Kidney (tissue), 14 donors: Measurements from ENCODE around the gene HSD11B2. TPM values are rescaled to one million over a fixed set of nuclear protein-coding genes. Genes with fewer than 3 reads are reported as not detected.

Experiments used
- DNase-seq, 5 donors: peaks; one replicate each; pipeline ENCODE4 v3.0.0-alpha.2; 2013 to 2020
- FAIRE-seq: peaks from 2 replicates; lab custom pipeline; 2012; peaks lifted over from hg19 to GRCh38; lab: Jason Lieb, UNC
- H3K27ac ChIP-seq, 2 donors: one replicate each; pipeline ENCODE4 v1.7.0; 2013; ENCODE audit warnings: low read depth in 2 of 2, low read length in 2 of 2, inconsistent platforms in 1 of 2
- H3K27me3 ChIP-seq: one replicate; pipeline ENCODE4 v1.7.1; 2013; ENCODE audit warnings: low read length, inconsistent platforms; ENCODE audit not compliant: control insufficient read depth, insufficient read depth
- H3K36me3 ChIP-seq, 3 donors: one replicate each; pipeline versions ENCODE4 v1.7.0 to v1.7.1; 2013; ENCODE audit warnings: low read length in 3 of 3, control low read depth in 1 of 3, inconsistent platforms in 1 of 3; ENCODE audit not compliant: insufficient read depth in 3 of 3, control insufficient read depth in 2 of 3
- H3K4me1 ChIP-seq, 3 donors: one replicate each; pipeline versions ENCODE4 v1.7.0 to v1.7.1; 2013; ENCODE audit warnings: low read length in 3 of 3, inconsistent platforms in 1 of 3, low read depth in 1 of 3; ENCODE audit not compliant: control insufficient read depth in 2 of 3, insufficient read depth in 2 of 3
- H3K4me3 ChIP-seq, 3 donors: one replicate each; pipeline versions ENCODE4 v1.7.0 to v1.8.1; 2013; ENCODE audit warnings: low read length in 3 of 3, control low read depth in 1 of 3, inconsistent platforms in 1 of 3
- H3K9ac ChIP-seq, 3 donors: one replicate each; pipeline versions ENCODE4 v1.7.0 to v1.7.1; 2013; ENCODE audit warnings: low read length in 3 of 3, control low read depth in 1 of 3, inconsistent platforms in 1 of 3
- H3K9me3 ChIP-seq, 3 donors: one replicate each; pipeline versions ENCODE4 v1.7.0 to v1.7.1; 2013; ENCODE audit warnings: low read length in 3 of 3, control low read depth in 1 of 3, inconsistent platforms in 1 of 3; ENCODE audit not compliant: control insufficient read depth in 2 of 3, insufficient read depth in 1 of 3
- intact Hi-C: fragments of 100-400 bp; cut with DNase I; formaldehyde crosslinking; loops from one replicate; pipeline ENCODE4 v1.11.1; 2022
- polyA plus RNA-seq: library from polyadenylated mRNA; stranded (reverse); fragments of 350-450 nt; fragmentation: Illumina TruSeq; extraction: RNeasy Lipid Tissue Mini Kit (QIAGEN cat#74804); gene quantifications from one replicate; pipeline ENCODE4 v1.2.3, GENCODE V29; 2014; ENCODE audit warnings: low read depth, low replicate concordance; ENCODE audit not compliant: insufficient read depth
- total RNA-seq: library from RNA; stranded (reverse); fragmentation: NEBNext Ultra II Directional; extraction: Animal tissue kit (Norgen Biotek cat#: 25700); gene quantifications from one replicate; pipeline ENCODE4 v1.2.1, GENCODE V29; 2021
- TF ChIP-seq, protein P1 (sequence below): IDR thresholded peaks from 3 replicates; pipeline ENCODE4 v1.5.1; 2012; ENCODE audit warnings: mild to moderate bottlenecking, moderate library complexity, borderline replicate concordance; ENCODE audit not compliant: insufficient read depth; ENCODE audit errors: extremely low read depth
- donor health status: control.
- donor health status: control.
- donor health status: control.
- donor health status: control.
- donor health status: control.
- donor health status: DM: yes; HTN: yes; CAD: no.
- donor health status: Normal renal cell carcinoma (clear cell type).

The HSD11B2 gene
- total and polyA plus RNA-seq, 2 donors from 2014 or later, result 139 to 1,022 TPM

DNA sequence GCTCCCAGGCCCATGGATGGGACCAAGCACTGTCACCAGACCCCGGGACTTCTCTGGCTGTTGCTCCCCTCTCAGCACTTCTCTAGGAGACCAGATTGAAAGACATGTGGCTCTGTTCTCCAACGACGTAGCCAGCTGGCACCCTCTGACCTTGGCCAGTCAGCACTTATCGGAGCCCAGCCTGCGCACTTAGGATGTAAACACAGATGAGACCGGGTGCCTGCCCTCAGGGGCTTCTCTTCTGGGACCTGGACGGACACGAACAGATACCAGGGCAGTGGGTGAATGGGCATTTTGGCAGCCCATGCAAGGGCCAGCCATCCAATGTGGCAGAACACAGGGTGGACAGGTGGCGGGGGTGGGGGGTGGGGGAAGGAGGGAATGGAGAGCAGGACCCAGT is 21.3 kb upstream of the HSD11B2 start:
- Histone ChIP-seq H3K36me3 (no peaks in the 10 kb centered on the region), H3K9me3 (no peaks in the 10 kb centered on the region), H3K4me1 (peaks cover 0 to 13% (median 9%) of the 10 kb centered on the region in 3 donors), H3K27me3 (no peaks in the 10 kb centered on the region), H3K4me3 (no peak overlapping the region), H3K9ac (no peak overlapping the region), H3K27ac (no peak overlapping the region)
- peak in 1 of 5 donors; percentile 34 for DNase-seq
- FAIRE-seq, result no peak
- intact Hi-C loops, result no loop called here
- TF ChIP-seq, protein P1, sequence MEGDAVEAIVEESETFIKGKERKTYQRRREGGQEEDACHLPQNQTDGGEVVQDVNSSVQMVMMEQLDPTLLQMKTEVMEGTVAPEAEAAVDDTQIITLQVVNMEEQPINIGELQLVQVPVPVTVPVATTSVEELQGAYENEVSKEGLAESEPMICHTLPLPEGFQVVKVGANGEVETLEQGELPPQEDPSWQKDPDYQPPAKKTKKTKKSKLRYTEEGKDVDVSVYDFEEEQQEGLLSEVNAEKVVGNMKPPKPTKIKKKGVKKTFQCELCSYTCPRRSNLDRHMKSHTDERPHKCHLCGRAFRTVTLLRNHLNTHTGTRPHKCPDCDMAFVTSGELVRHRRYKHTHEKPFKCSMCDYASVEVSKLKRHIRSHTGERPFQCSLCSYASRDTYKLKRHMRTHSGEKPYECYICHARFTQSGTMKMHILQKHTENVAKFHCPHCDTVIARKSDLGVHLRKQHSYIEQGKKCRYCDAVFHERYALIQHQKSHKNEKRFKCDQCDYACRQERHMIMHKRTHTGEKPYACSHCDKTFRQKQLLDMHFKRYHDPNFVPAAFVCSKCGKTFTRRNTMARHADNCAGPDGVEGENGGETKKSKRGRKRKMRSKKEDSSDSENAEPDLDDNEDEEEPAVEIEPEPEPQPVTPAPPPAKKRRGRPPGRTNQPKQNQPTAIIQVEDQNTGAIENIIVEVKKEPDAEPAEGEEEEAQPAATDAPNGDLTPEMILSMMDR, result no peak

DNA sequence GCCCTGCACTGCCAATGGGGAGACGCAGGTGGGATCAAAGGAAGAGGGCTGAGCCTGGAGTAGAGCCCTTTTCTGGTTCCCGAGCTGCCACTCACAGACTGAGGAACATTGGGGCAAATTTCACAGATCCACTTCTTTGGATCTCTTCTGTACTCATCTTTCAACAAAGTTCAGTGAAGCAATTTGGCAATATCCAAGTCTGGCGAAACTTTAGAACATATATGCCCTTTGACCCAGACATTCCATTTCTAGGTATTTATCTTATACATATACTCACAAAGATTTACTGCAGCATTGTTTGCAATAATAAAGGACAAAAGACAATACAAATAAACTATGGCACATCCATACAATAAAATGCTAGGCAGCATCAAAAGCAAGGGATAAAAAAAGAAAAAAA is 19.6 kb upstream of the HSD11B2 start:
- TF ChIP-seq, protein P1, result no peak
- peaks cover 0 to 8% (median 6%) of the 10 kb centered on the region in 3 donors for H3K4me1 ChIP-seq
- intact Hi-C loops, result no loop called here
- no peaks in the 10 kb centered on the region for H3K9me3 ChIP-seq
- H3K9ac ChIP-seq, result no peak overlapping the region
- no peak overlapping the region for H3K27ac ChIP-seq
- DNase-seq, result no peak
- H3K4me3 ChIP-seq, result no peak overlapping the region
- no peaks in the 10 kb centered on the region for H3K36me3 ChIP-seq
- FAIRE-seq, result no peak
- H3K27me3 ChIP-seq, result no peaks in the 10 kb centered on the region

DNA sequence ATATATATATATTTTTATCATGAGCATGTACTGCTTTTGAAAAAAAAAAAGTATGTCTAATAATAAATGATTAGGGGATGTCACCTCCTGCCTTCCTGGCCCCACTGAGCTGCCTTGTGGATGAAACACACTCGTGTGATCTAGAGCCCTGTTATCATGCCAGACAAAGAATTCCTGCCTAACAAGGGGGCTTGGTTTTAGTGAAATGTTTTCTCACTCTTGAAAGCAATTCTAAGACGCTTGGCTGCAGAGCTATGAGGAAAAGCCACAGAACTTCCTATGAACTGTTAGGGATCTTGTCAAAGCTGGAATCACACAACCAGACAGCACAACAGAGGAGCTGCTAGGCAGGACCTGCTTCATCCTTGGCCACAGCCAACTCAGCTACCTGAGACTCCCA is 18.6 kb upstream of the HSD11B2 start:
- no peak for DNase-seq
- peaks cover 0 to 8% (median 6%) of the 10 kb centered on the region in 3 donors for H3K4me1 ChIP-seq
- no peaks in the 10 kb centered on the region for H3K27me3 ChIP-seq
- no peak overlapping the region for H3K27ac ChIP-seq
- no peaks in the 10 kb centered on the region for H3K36me3 ChIP-seq
- intact Hi-C loops, result no loop called here
- H3K9ac ChIP-seq, result no peak overlapping the region
- no peak overlapping the region for H3K4me3 ChIP-seq
- TF ChIP-seq, protein P1, result no peak
- no peak for FAIRE-seq
- H3K9me3 ChIP-seq, result no peaks in the 10 kb centered on the region
